Omental fat pad (tissue), 4 donors: ENCODE data around the gene JMJD1C. TPM values are rescaled to one million over a fixed set of nuclear protein-coding genes. Genes with fewer than 3 reads are reported as not detected.
"Not testable (repeated sequence)": the region's sequence is repeated elsewhere in the genome, so short reads cannot be mapped to it uniquely, and the experiment has no call there.

Experiments used
- ATAC-seq: fragments of 150-250 bp; one replicate; pipeline ENCODE4 v1.9.1; 2016; ENCODE audit warnings: mild to moderate bottlenecking, moderate library complexity; ENCODE audit not compliant: low FRiP score
- DNase-seq: peaks from one replicate; pipeline ENCODE4 v3.0.0-alpha.2; 2019; ENCODE audit warnings: low spot score
- total RNA-seq, 4 donors: library from RNA; depleted of rRNA; stranded (reverse); fragments of >200 nt; gene quantifications; one replicate each; pipeline ENCODE4 v1.1.0, GENCODE V29; 2016
- TF ChIP-seq, protein P1 (sequence below), 3 donors: fragments of 450-650 bp; IDR thresholded peaks; one replicate each; pipeline ENCODE4 v1.5.1; 2016 to 2017; ENCODE audit warnings: antibody characterized with exemption in 3 of 3, mild to moderate bottlenecking in 3 of 3, moderate library complexity in 2 of 3

Gene JMJD1C
- total RNA-seq, 4 donors from 2014 or later, result 99.8 to 179 (median 149) TPM

DNA sequence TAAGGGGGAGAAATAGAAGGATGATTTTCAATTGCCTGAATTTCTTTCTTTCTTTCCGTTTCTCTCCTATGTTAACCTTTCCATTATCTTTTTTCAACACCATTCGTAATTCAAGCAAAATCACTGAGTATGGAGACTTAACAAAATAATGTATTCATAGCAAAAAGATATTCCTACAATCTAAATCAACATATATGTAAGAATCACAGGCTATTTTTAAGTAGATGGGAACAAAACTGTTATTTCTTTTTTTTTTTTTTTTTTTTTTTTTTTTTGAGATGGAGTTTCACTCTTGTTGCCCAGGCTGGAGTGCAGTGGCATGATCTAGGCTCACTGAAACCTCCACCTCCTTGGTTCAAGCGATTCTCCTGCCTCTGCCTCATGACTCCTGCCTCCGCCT is 27.2 kb upstream of the JMJD1C start:
- DNase-seq, result no peak
- no peak for ATAC-seq
- TF ChIP-seq, protein P1, sequence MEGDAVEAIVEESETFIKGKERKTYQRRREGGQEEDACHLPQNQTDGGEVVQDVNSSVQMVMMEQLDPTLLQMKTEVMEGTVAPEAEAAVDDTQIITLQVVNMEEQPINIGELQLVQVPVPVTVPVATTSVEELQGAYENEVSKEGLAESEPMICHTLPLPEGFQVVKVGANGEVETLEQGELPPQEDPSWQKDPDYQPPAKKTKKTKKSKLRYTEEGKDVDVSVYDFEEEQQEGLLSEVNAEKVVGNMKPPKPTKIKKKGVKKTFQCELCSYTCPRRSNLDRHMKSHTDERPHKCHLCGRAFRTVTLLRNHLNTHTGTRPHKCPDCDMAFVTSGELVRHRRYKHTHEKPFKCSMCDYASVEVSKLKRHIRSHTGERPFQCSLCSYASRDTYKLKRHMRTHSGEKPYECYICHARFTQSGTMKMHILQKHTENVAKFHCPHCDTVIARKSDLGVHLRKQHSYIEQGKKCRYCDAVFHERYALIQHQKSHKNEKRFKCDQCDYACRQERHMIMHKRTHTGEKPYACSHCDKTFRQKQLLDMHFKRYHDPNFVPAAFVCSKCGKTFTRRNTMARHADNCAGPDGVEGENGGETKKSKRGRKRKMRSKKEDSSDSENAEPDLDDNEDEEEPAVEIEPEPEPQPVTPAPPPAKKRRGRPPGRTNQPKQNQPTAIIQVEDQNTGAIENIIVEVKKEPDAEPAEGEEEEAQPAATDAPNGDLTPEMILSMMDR (IDR thresholded peaks at IDR 0.05), result no peak

DNA sequence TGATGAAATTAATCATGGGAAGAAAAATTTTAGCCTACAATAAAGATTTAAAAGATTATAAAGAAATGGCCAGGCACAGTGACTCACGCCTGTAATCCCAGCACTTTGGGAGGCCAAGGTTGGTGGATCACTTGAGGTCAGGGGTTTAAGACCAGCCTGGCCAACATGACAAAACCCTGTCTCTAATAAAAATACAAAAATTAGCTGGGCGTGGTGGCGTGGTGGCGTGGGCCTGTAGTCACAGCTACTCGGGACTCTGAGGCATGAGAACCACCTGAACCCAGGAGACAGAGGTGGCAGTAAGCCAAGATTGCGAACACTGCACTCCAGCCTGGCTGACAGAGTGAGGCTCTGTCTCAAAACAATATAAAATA is 26.5 kb upstream of the JMJD1C start:
- ATAC-seq, DNase-seq: not testable (repeated sequence)

- TF ChIP-seq, protein P1 (IDR thresholded peaks at IDR 0.05), result no peak
- DNase-seq (no peak), ATAC-seq (peak; percentile 75)
These were observed 26.0 kb upstream of the JMJD1C start for GRCh38 chr10:63491588-63492316.

GRCh38 chr10:63489838-63490237 is 24.1 kb upstream of the JMJD1C start:
- TF ChIP-seq, protein P1 (IDR thresholded peaks at IDR 0.05), result no peak
- no peak for ATAC-seq
- DNase-seq, result no peak

DNA sequence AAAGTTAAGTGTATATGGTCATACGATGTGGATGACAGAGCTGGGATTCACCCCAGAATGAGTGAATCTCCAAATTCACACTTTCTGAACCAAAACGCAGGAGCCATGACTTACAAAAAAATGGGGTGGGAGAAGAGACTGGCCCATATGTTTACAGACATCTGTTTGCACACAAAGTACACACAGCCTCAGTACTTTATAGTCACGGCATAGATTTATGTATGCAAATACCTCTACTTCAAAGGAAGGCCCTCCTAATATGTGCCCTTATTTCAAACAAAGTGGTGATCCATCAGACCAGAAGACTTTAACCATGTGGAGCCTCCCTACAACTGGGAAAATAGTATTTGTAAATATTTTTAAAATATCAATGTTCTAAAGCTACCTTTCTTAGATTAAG is 22.2 kb upstream of the JMJD1C start:
- TF ChIP-seq, protein P1 (IDR thresholded peaks at IDR 0.05), result no peak
- ATAC-seq, result no peak
- no peak for DNase-seq

- ATAC-seq, result no peak
- TF ChIP-seq, protein P1 (IDR thresholded peaks at IDR 0.05), result no peak
- DNase-seq, result no peak
These were observed 18.2 kb upstream of the JMJD1C start for GRCh38 chr10:63483983-63484382.

DNA sequence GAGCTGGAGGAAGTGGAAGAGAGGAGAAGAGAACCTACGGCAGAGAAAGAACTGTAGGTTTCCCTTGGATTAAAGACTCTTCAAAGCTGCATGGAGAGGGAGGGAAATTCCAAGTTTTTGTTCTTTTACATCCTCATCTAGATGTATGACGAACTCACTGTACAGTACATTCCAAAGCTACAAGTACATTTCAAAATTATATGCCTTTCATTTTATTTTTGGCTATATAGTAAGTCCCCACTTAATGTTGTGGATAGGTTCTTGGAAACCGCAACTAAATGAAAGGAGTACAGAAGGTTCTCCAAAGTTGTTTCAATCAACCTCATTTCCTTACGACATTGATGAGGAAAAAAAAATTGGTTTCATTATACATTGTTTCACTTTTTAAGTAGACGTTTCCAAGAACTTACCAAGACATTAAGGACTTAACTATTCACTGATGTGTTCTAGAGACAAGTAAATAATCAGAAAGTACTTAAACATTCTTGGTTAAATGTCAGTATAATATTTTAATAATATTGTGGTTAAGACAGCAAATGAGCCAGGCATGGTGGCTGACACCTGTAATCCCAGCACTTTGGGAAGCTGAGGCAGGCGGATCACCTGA is 16.1 kb upstream of the JMJD1C start:
- ATAC-seq, result no peak
- TF ChIP-seq, protein P1 (IDR thresholded peaks at IDR 0.05), result no peak

More for the DNA sequence above, 16.1 kb upstream of the JMJD1C start:
- DNase-seq, result no peak
